GM21526 (cell line): ENCODE data around the gene PROK2.

ENCODE experiments used
- ATAC-seq: cut with Tn5 transposase; IDR thresholded peaks from one replicate; pipeline ENCODE4 v1.9.1; 2021; ENCODE audit warnings: moderate library complexity; ENCODE audit not compliant: unreplicated experiment, low FRiP score

The PROK2 gene

GRCh38 chr3:71787851-71788405 lies 3.0 kb upstream of the PROK2 start:
- ATAC-seq, result no peak

- ATAC-seq, result no peak
These were observed 1.6 kb upstream of the PROK2 start for GRCh38 chr3:71786551-71786950.

- ATAC-seq, result no peak
These were observed 1.2 kb upstream of the PROK2 start for GRCh38 chr3:71786217-71786549.

- no peak for ATAC-seq
These were observed 726 bp upstream of the PROK2 start for GRCh38 chr3:71785532-71786216.

- no peak for ATAC-seq
These were observed 591 bp downstream of the PROK2 start for GRCh38 chr3:71784201-71784913.

GRCh38 chr3:71783152-71783551 lies 1.8 kb downstream of the PROK2 start:
- ATAC-seq, result no peak

GRCh38 chr3:71780430-71780829 lies 4.5 kb downstream of the PROK2 start:
- ATAC-seq, result no peak

GRCh38 chr3:71779674-71780377 lies 5.1 kb downstream of the PROK2 start:
- ATAC-seq, result no peak

- ATAC-seq, result no peak
These were observed 6.6 kb downstream of the PROK2 start for GRCh38 chr3:71778353-71778752.

- no peak for ATAC-seq
These were observed 8.4 kb downstream of the PROK2 start for GRCh38 chr3:71776538-71776937.

GRCh38 chr3:71771884-71772283 lies 13.1 kb downstream of the PROK2 start:
- no peak for ATAC-seq

GRCh38 chr3:71771126-71771525 lies 13.8 kb downstream of the PROK2 start:
- no peak for ATAC-seq

- ATAC-seq, result no peak
These were observed 21.5 kb downstream of the PROK2 start for GRCh38 chr3:71763426-71763825.

- no peak for ATAC-seq
These were observed 24.8 kb downstream of the PROK2 start for GRCh38 chr3:71760140-71760539.

- no peak for ATAC-seq
These were observed 25.5 kb downstream of the PROK2 start for GRCh38 chr3:71759401-71759800.

GRCh38 chr3:71758091-71758490 lies 26.9 kb downstream of the PROK2 start:
- no peak for ATAC-seq

- no peak for ATAC-seq
These were observed 30.2 kb downstream of the PROK2 start for GRCh38 chr3:71754610-71755253.

- no peak for ATAC-seq
These were observed 31.0 kb downstream of the PROK2 start, which contains the start of gene GPR27 for GRCh38 chr3:71753701-71754609. TSS of gene GPR27 (plus strand) at chr3:71753855. CDS start at chr3:71754050, 195 bp downstream.

- ATAC-seq, result no peak
These were observed 31.9 kb downstream of the PROK2 start for GRCh38 chr3:71752831-71753700.
